ENCODE results near the gene SCARF2. TPM values are rescaled to one million over a fixed set of nuclear protein-coding genes. Genes with fewer than 3 reads are reported as not detected.

Gene SCARF2
- total and polyA plus RNA-seq, 4 donors, result 0.15 to 2.0 (median 1.7) TPM

DNA sequence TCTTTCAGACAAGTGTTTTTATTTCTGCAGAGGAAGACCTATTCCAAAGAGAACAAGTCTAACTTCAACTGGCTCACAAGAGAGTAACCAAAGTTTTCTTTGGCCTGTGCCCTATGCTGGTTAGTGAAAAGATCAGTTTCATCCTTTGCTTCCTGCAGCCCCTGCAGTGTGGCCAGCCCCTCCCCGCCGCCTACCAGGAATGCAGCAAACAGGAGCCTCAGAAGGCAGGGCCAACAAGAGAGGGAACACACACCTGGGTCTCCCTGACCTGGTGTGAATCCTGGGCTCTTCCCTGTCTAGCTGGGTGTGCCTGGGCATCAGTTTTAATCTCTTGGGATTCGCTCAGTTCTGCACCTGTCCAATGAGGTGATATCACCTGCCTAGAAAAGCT is 21.5 kb upstream of the SCARF2 start:
- no peak overlapping the region for H3K9ac ChIP-seq (ENCODE audit: low read depth in 1 of 2, low read length in 2 of 2)
- no peak for DNase-seq (ENCODE audit: low spot score)

GRCh38 chr22:20458530-20459151 is 21.0 kb upstream of the SCARF2 start:
- 90% methylated on average over 8 of the region's 8 CpGs for WGBS
- Histone ChIP-seq H3K9me3 (ENCODE audit: control insufficient read depth in 4 of 4, low read length in 3 of 4) (no peaks in the 10 kb centered on the region), H3K9ac (ENCODE audit: low read depth in 1 of 2, low read length in 2 of 2) (no peak overlapping the region), H3K36me3 (ENCODE audit: control insufficient read depth in 4 of 4, insufficient read depth in 3 of 4, low read depth in 1 of 4, low read length in 3 of 4) (peaks cover 0 to 14% (median 3%) of the 10 kb centered on the region in 4 donors), H3K27me3 (ENCODE audit: control insufficient read depth in 4 of 4, insufficient read depth in 4 of 4, low read length in 3 of 4) (no peaks in the 10 kb centered on the region), H3K4me1 (ENCODE audit: control insufficient read depth in 4 of 4, insufficient read depth in 4 of 4, low read length in 3 of 4) (no peaks in the 10 kb centered on the region), H3K4me3 (ENCODE audit: low read depth in 1 of 3, low read length in 3 of 3) (no peak overlapping the region), H3K27ac (ENCODE audit: low read depth in 1 of 2, low read length in 2 of 2) (no peak overlapping the region)
- DNase-seq (ENCODE audit: low spot score), result no peak
- TF ChIP-seq RXRA (IDR thresholded peaks at IDR 0.05) (no peak), TAF1 (conservative IDR thresholded peaks at IDR 0.05) (no peak), RAD21 (IDR thresholded peaks at IDR 0.05) (no peak), YY1 (IDR thresholded peaks at IDR 0.05) (no peak), NR2F2 (IDR thresholded peaks at IDR 0.05) (no peak), SP1 (IDR thresholded peaks at IDR 0.05) (no peak), FOXA2 (IDR thresholded peaks at IDR 0.05) (no peak), CTCF (IDR thresholded peaks at IDR 0.05; ENCODE audit: low read depth, low read length, missing input control) (no peak), HNF4G (IDR thresholded peaks at IDR 0.05) (no peak), HNF4A (conservative IDR thresholded peaks at IDR 0.05) (no peak)
- TF ChIP-seq, protein P1, sequence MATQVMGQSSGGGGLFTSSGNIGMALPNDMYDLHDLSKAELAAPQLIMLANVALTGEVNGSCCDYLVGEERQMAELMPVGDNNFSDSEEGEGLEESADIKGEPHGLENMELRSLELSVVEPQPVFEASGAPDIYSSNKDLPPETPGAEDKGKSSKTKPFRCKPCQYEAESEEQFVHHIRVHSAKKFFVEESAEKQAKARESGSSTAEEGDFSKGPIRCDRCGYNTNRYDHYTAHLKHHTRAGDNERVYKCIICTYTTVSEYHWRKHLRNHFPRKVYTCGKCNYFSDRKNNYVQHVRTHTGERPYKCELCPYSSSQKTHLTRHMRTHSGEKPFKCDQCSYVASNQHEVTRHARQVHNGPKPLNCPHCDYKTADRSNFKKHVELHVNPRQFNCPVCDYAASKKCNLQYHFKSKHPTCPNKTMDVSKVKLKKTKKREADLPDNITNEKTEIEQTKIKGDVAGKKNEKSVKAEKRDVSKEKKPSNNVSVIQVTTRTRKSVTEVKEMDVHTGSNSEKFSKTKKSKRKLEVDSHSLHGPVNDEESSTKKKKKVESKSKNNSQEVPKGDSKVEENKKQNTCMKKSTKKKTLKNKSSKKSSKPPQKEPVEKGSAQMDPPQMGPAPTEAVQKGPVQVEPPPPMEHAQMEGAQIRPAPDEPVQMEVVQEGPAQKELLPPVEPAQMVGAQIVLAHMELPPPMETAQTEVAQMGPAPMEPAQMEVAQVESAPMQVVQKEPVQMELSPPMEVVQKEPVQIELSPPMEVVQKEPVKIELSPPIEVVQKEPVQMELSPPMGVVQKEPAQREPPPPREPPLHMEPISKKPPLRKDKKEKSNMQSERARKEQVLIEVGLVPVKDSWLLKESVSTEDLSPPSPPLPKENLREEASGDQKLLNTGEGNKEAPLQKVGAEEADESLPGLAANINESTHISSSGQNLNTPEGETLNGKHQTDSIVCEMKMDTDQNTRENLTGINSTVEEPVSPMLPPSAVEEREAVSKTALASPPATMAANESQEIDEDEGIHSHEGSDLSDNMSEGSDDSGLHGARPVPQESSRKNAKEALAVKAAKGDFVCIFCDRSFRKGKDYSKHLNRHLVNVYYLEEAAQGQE (IDR thresholded peaks at IDR 0.05), result no peak

More for the DNA sequence above, 21.5 kb upstream of the SCARF2 start:
- Histone ChIP-seq H3K4me1 (ENCODE audit: control insufficient read depth in 4 of 4, insufficient read depth in 4 of 4, low read length in 3 of 4) (no peaks in the 10 kb centered on the region), H3K9me3 (ENCODE audit: control insufficient read depth in 4 of 4, low read length in 3 of 4) (no peaks in the 10 kb centered on the region), H3K4me3 (ENCODE audit: low read depth in 1 of 3, low read length in 3 of 3) (no peak overlapping the region), H3K36me3 (ENCODE audit: control insufficient read depth in 4 of 4, insufficient read depth in 3 of 4, low read depth in 1 of 4, low read length in 3 of 4) (peaks cover 0 to 15% (median 3%) of the 10 kb centered on the region in 4 donors), H3K27ac (ENCODE audit: low read depth in 1 of 2, low read length in 2 of 2) (no peak overlapping the region), H3K27me3 (ENCODE audit: control insufficient read depth in 4 of 4, insufficient read depth in 4 of 4, low read length in 3 of 4) (no peaks in the 10 kb centered on the region)
- WGBS, result 97% methylated on average over 3 of the region's 3 CpGs
- no peak for TF ChIP-seq ATF3 (IDR thresholded peaks at IDR 0.05)
- TF ChIP-seq FOXA1 (IDR thresholded peaks at IDR 0.05), result no peak
- no peak for TF ChIP-seq RAD21 (IDR thresholded peaks at IDR 0.05)
- no peak for TF ChIP-seq GABPA (IDR thresholded peaks at IDR 0.05 in 1 of 2, conservative IDR thresholded peaks at IDR 0.05 in 1 of 2)
- TF ChIP-seq RXRA (IDR thresholded peaks at IDR 0.05), result no peak
- no peak for TF ChIP-seq SP1 (IDR thresholded peaks at IDR 0.05)
- no peak for TF ChIP-seq EGR1 (IDR thresholded peaks at IDR 0.05; ENCODE audit: low read depth in 2 of 2)
- TF ChIP-seq, protein P2, sequence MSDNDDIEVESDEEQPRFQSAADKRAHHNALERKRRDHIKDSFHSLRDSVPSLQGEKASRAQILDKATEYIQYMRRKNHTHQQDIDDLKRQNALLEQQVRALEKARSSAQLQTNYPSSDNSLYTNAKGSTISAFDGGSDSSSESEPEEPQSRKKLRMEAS (IDR thresholded peaks at IDR 0.05), result no peak
- TF ChIP-seq, protein P3, sequence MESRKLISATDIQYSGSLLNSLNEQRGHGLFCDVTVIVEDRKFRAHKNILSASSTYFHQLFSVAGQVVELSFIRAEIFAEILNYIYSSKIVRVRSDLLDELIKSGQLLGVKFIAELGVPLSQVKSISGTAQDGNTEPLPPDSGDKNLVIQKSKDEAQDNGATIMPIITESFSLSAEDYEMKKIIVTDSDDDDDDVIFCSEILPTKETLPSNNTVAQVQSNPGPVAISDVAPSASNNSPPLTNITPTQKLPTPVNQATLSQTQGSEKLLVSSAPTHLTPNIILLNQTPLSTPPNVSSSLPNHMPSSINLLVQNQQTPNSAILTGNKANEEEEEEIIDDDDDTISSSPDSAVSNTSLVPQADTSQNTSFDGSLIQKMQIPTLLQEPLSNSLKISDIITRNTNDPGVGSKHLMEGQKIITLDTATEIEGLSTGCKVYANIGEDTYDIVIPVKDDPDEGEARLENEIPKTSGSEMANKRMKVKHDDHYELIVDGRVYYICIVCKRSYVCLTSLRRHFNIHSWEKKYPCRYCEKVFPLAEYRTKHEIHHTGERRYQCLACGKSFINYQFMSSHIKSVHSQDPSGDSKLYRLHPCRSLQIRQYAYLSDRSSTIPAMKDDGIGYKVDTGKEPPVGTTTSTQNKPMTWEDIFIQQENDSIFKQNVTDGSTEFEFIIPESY (IDR thresholded peaks at IDR 0.05), result no peak
- no peak for TF ChIP-seq YY1 (IDR thresholded peaks at IDR 0.05)
- no peak for TF ChIP-seq CTCF (IDR thresholded peaks at IDR 0.05; ENCODE audit: low read depth, low read length, missing input control)
- TF ChIP-seq NR2F2 (IDR thresholded peaks at IDR 0.05), result no peak
- TF ChIP-seq HNF4G (IDR thresholded peaks at IDR 0.05), result no peak
